WTC11 (cell line): ENCODE results near the gene RPEL1. TPM values are rescaled to one million over a fixed set of nuclear protein-coding genes. Genes with fewer than 3 reads are reported as not detected.

Experiments
- ATAC-seq: fragments of 200-7000 bp; cut with Tn5 transposase; 2 replicates; pipeline ENCODE4 v1.10.0; 2021; ENCODE audit warnings: mild to moderate bottlenecking, moderate library complexity
- CTCF ChIA-PET: fragments of 300-600 bp; sonication (Branson Sonifier 250); formaldehyde crosslinking; loops from one replicate; lab custom pipeline; 2021; ENCODE audit warnings: antibody characterized with exemption; lab: Charles Lee
- POLR2A ChIA-PET: fragments of 350-600 bp; sonication (Branson Sonifier 250); formaldehyde crosslinking; loops from one replicate; lab custom pipeline; 2021; ENCODE audit warnings: antibody characterized with exemption; lab: Charles Lee
- DNase-seq: peaks from one replicate; pipeline ENCODE4 v3.0.0; 2021; ENCODE audit warnings: low spot score
- H3K27ac Mint-ChIP-seq: 2 replicates; pipeline ENCODE4 v1.8.0; 2021; ENCODE audit warnings: mixed read lengths
- H3K27me3 Mint-ChIP-seq: 2 replicates; pipeline ENCODE4 v1.8.0; 2021; ENCODE audit warnings: low read depth, mild to moderate bottlenecking, moderate library complexity, mixed read lengths
- H3K36me3 Mint-ChIP-seq: 2 replicates; pipeline ENCODE4 v1.8.0; 2021; ENCODE audit warnings: mixed read lengths
- H3K4me1 Mint-ChIP-seq: 2 replicates; pipeline ENCODE4 v1.8.0; 2022; ENCODE audit warnings: mixed read lengths
- H3K4me3 Mint-ChIP-seq: 2 replicates; pipeline ENCODE4 v1.8.0; 2021; ENCODE audit warnings: mild to moderate bottlenecking, moderate library complexity, mixed read lengths
- H3K9me3 Mint-ChIP-seq: 2 replicates; pipeline ENCODE4 v1.8.0; 2021; ENCODE audit warnings: mixed read lengths
- CBFB ChIP-seq: sonication (generic); formaldehyde crosslinking; IDR thresholded peaks from 2 replicates; pipeline ENCODE4 v1.8.1; 2022; ENCODE audit warnings: mild to moderate bottlenecking, low read depth, missing genetic modification reagents
- E2F1 ChIP-seq: sonication (generic); formaldehyde crosslinking; IDR thresholded peaks from 2 replicates; pipeline ENCODE4 v1.8.0; 2022; ENCODE audit warnings: mild to moderate bottlenecking, missing genetic modification reagents
- ETV6 ChIP-seq: sonication (generic); formaldehyde crosslinking; IDR thresholded peaks from 2 replicates; pipeline ENCODE4 v1.8.1; 2022; ENCODE audit warnings: mild to moderate bottlenecking, missing genetic modification reagents
- GABPB1 ChIP-seq: sonication (generic); formaldehyde crosslinking; IDR thresholded peaks from 2 replicates; pipeline ENCODE4 v1.8.1; 2023; ENCODE audit warnings: mild to moderate bottlenecking, missing genetic modification reagents
- KAT7 ChIP-seq: sonication (generic); formaldehyde crosslinking; IDR thresholded peaks from 2 replicates; pipeline ENCODE4 v1.8.1; 2023; ENCODE audit warnings: missing genetic modification reagents, mild to moderate bottlenecking, borderline replicate concordance
- MXD4 ChIP-seq: fragments of 250-450 bp; sonication (Bioruptor Pico); IDR thresholded peaks from 2 replicates; pipeline ENCODE4 v1.8.0; 2021; ENCODE audit warnings: mild to moderate bottlenecking, moderate library complexity, borderline replicate concordance
- NFE2L1 ChIP-seq: sonication (generic); formaldehyde crosslinking; IDR thresholded peaks from 2 replicates; pipeline ENCODE4 v1.8.1; 2023; ENCODE audit warnings: missing genetic modification reagents
- NFYB ChIP-seq: sonication (generic); formaldehyde crosslinking; conservative IDR thresholded peaks from 2 replicates; pipeline ENCODE4 v1.8.0; 2022; ENCODE audit warnings: low read depth, missing genetic modification reagents
- RELA ChIP-seq: sonication (generic); formaldehyde crosslinking; IDR thresholded peaks from 2 replicates; pipeline ENCODE4 v1.8.1; 2022; ENCODE audit warnings: missing genetic modification reagents, mild to moderate bottlenecking, borderline replicate concordance
- SMAD4 ChIP-seq: sonication (generic); formaldehyde crosslinking; IDR thresholded peaks from 2 replicates; pipeline ENCODE4 v1.8.0; 2022; ENCODE audit warnings: mild to moderate bottlenecking, missing genetic modification reagents
- ZBTB21 ChIP-seq: sonication (generic); formaldehyde crosslinking; IDR thresholded peaks from 2 replicates; pipeline ENCODE4 v1.8.1; 2023; ENCODE audit warnings: mild to moderate bottlenecking, missing genetic modification reagents, borderline replicate concordance
- ZMAT4 ChIP-seq: fragments of 250-450 bp; sonication (Bioruptor Pico); IDR thresholded peaks from 2 replicates; pipeline ENCODE4 v1.9.0; 2021; ENCODE audit warnings: mild to moderate bottlenecking
- ZNF121 ChIP-seq: sonication (generic); formaldehyde crosslinking; IDR thresholded peaks from 2 replicates; pipeline ENCODE4 v1.8.0; 2023; ENCODE audit warnings: missing genetic modification reagents
- ZNF232 ChIP-seq: sonication (generic); formaldehyde crosslinking; IDR thresholded peaks from 2 replicates; pipeline ENCODE4 v1.8.0; 2022; ENCODE audit warnings: mild to moderate bottlenecking, missing genetic modification reagents
- ZNF317 ChIP-seq: sonication (generic); formaldehyde crosslinking; IDR thresholded peaks from 2 replicates; pipeline ENCODE4 v1.8.1; 2023; ENCODE audit warnings: low read depth, mild to moderate bottlenecking, moderate library complexity, missing genetic modification reagents, borderline replicate concordance
- ZNF396 ChIP-seq: fragments of 250-450 bp; sonication (Bioruptor Pico); IDR thresholded peaks from 2 replicates; pipeline ENCODE4 v1.8.0; 2021; ENCODE audit warnings: mild to moderate bottlenecking, moderate library complexity, borderline replicate concordance
- total RNA-seq: library from RNA; stranded (reverse); gene quantifications from 3 replicates; pipeline ENCODE4 v1.2.3, GENCODE V29; 2021

RPEL1 gene
- total RNA-seq, 1 experiment from 2014 or later, result 0.09 TPM

- no peaks in the 10 kb centered on the region for H3K27me3 Mint-ChIP-seq
- peaks cover 36% of the 10 kb centered on the region for H3K4me1 Mint-ChIP-seq
- ATAC-seq, result no peak
- no peak for DNase-seq
- ChIA-PET CTCF (interaction anchor here (1.0 to 3.4 kb wide), 7 partner anchors 12 to 1063 kb away, joined by 3 to 27 read pairs (median 9); partner anchors contain the start of genes CNNM2 and NT5C2), POLR2A (interaction anchor here (0.9 to 2.5 kb wide), 2 partner anchors 39 to 412 kb away, joined by 3 to 21 read pairs; partner anchors contain the start of gene NT5C2)
- H3K4me3 Mint-ChIP-seq, result no peak overlapping the region
- H3K9me3 Mint-ChIP-seq, result peaks cover 4% of the 10 kb centered on the region
- H3K27ac Mint-ChIP-seq, result peak overlapping the region; percentile 96
- no peaks in the 10 kb centered on the region for H3K36me3 Mint-ChIP-seq
- TF ChIP-seq ZNF317 (CRISPR knock-in tag), result peak; percentile 57; the same call in 1 of the 2 replicates
- no peak for TF ChIP-seq NFE2L1 (CRISPR knock-in tag)
Observed at GRCh38 chr10:103232131-103232673, 13.5 kb upstream of the RPEL1 start.

- peak overlapping the region; percentile 94 for H3K27ac Mint-ChIP-seq
- peaks cover 4% of the 10 kb centered on the region for H3K9me3 Mint-ChIP-seq
- peaks cover 37% of the 10 kb centered on the region for H3K4me1 Mint-ChIP-seq
- ChIA-PET CTCF (interaction anchor here (3.0 to 3.4 kb wide), 2 partner anchors 11 to 40 kb away, joined by 9 to 27 read pairs; partner anchors contain the start of gene NT5C2), POLR2A (interaction anchor here (2.5 kb wide), 1 partner anchor 40 kb away, joined by 21 read pairs; the partner anchor contains the start of gene NT5C2)
- no peak overlapping the region for H3K4me3 Mint-ChIP-seq
- TF ChIP-seq ZMAT4 (CRISPR knock-in tag) (no peak), ETV6 (CRISPR knock-in tag) (no peak), KAT7 (CRISPR knock-in tag) (no peak), ZNF396 (CRISPR knock-in tag) (no peak), MXD4 (no peak), ZNF232 (CRISPR knock-in tag) (no peak), ZBTB21 (CRISPR knock-in tag) (no peak), ZNF317 (CRISPR knock-in tag) (no peak), RELA (CRISPR knock-in tag) (no peak), SMAD4 (CRISPR knock-in tag) (no peak), ZNF121 (CRISPR knock-in tag) (peak; percentile 89), GABPB1 (peak; percentile 81), E2F1 (CRISPR knock-in tag) (no peak), CBFB (no peak)
- no peak for DNase-seq
- H3K27me3 Mint-ChIP-seq, result no peaks in the 10 kb centered on the region
- H3K36me3 Mint-ChIP-seq, result no peaks in the 10 kb centered on the region
- ATAC-seq, result no peak
Observed at GRCh38 chr10:103232772-103233488, 12.8 kb upstream of the RPEL1 start.

GRCh38 chr10:103235775-103236174 is 9.9 kb upstream of the RPEL1 start:
- no peak for ATAC-seq
- CTCF ChIA-PET, result interaction anchor here (0.7 to 3.4 kb wide), 2 partner anchors 8 to 124 kb away, joined by 3 to 27 read pairs; no protein-coding TSS in a partner anchor
- Mint-ChIP-seq H3K27me3 (no peaks in the 10 kb centered on the region), H3K4me1 (peaks cover 44% of the 10 kb centered on the region), H3K9me3 (peaks cover 4% of the 10 kb centered on the region), H3K27ac (peak overlapping the region; percentile 13; the same call in 1 of the 2 replicates), H3K4me3 (no peak overlapping the region), H3K36me3 (no peaks in the 10 kb centered on the region)
- no peak for TF ChIP-seq NFYB (CRISPR knock-in tag)
- DNase-seq, result no peak
- POLR2A ChIA-PET, result no interaction called here
